Measurements from ENCODE around the gene OMA1.
"Not testable (repeated sequence)": the region's sequence is repeated elsewhere in the genome, so short reads cannot be mapped to it uniquely, and the experiment has no call there.

The OMA1 gene

GRCh38 chr1:58524353-58524945 is 22.1 kb downstream of the OMA1 start:
- DNase-seq, result no peak

- peak; percentile 84 for DNase-seq
Measured at GRCh38 chr1:58515794-58516401, 30.6 kb downstream of the OMA1 start.

DNA sequence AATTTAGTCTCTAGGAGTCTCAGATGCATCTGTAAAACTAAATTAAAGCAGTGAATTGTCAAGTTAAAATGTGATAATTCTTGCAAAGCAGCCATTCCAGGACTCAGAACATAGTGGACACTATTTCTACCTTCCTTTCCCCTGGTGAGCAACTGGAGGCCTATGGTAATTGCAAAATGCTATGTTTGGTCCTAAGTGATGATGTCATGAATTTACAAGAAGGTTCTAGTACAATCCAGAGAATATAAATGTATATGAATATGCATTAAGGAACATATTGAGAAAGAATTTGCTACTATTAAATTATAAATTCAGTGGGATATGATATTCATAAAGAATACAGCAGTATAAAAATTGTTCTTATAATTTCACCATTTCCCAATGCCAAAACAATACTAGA is 32.6 kb downstream of the OMA1 start:
- no peak for DNase-seq

- no peak for DNase-seq
Measured at GRCh38 chr1:58508629-58509028, 37.9 kb downstream of the OMA1 start.

GRCh38 chr1:58505286-58505685 is 41.2 kb downstream of the OMA1 start:
- DNase-seq, result no peak

GRCh38 chr1:58502519-58502918 is 44.0 kb downstream of the OMA1 start:
- no peak for DNase-seq

- DNase-seq, result no peak
Measured at GRCh38 chr1:58500043-58500442, 46.5 kb downstream of the OMA1 start.

GRCh38 chr1:58497499-58497898 is 49.0 kb downstream of the OMA1 start:
- DNase-seq, result no peak

DNA sequence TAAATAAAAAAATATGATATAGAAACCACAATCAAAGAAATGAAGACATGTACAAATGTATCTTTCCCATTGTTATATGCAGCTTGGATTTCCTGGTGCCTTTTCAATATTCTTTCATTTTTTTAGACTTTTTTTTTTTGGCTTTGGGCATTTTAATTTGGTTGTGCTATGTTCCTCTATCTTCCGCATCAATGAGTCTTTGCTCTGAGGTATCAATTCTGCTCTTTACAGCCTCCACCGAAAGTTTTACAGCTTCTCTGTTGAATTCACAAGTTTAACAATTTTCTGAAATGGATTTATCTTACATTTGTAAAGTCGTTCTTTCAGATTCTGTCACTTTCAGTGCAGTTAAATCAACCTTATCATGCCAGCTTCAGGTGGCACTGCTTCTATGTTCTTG is 50.5 kb downstream of the OMA1 start:
- no peak for DNase-seq

- not testable (repeated sequence) for DNase-seq
Measured at GRCh38 chr1:58488914-58489313, 57.6 kb downstream of the OMA1 start.

DNA sequence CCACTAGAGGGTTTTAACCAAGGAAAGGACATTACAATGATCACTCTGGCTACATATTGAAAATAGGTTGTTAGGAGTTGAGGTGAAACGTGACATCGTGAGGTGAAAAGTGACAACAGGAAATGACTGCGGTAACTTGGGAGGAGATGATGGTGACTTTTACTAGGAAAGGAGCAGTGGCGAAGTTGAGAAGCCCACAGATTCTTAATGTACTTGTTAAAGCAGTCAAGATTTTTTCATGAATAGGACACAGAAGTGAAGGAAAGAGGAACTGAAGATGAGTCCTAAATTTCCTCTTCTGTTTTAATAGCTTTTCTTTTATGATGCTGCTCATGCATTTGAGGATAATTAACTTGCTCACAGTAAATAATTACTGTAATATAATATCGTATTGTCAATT is 59.5 kb downstream of the OMA1 start:
- DNase-seq, result no peak

GRCh38 chr1:58481962-58482361 is 64.6 kb downstream of the OMA1 start:
- no peak for DNase-seq

DNA sequence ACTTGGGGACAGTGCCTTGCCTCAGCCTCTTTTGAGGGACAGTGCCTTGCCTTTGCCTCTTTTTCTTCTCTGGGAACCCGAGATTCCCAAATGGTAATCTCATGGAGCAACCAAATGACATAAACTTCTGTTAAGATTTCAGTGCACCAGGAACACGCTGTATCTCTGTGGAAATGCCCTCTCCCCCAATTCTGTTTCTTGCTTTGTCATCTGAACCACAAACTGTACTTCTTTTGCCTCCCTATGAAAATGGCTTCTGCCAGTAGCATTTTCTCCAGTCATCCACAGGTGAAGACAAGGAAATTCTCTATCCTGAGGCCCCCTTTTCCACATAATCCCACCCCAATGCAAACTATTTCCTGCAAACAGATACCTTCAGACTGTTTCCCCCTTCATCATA is 66.3 kb downstream of the OMA1 start:
- DNase-seq, result no peak

DNA sequence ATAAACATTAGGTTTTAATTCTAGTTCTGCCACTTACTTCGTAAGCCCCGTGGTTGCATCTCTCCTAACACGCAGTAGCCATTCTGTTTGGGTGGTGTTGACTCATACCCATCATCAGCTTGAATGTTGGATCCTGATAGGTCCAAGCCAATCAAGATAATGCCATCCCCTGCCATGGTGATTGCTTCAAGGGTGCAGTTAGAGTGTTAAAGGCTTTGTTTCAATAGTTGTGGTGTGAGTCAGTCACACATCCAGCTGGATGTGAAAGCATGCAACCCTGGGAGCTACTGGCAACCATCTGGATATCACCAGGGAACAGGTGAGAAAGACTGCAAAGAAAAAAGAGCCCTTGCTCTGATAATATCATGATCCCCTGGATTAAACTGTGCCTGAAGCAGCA is 69.1 kb downstream of the OMA1 start:
- DNase-seq, result no peak

DNA sequence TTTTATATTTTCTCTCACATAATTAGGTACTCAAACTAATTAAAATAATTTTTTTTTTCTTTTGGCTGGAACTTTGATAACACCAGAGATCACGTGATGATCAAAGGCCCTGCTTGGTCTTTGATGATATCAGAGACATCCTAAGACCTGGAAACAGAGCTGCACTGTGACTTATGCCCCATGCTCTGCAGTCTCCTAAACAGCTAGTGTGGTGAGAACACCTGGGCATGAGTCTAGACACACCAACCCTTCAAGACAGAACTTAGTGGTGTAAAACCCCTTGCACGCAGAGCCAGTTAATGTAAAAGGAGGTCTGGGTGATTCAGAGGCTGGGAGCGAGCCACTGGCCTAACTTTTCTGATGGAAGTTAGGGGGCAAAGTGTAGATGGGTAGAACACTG is 70.3 kb downstream of the OMA1 start:
- no peak for DNase-seq

DNA sequence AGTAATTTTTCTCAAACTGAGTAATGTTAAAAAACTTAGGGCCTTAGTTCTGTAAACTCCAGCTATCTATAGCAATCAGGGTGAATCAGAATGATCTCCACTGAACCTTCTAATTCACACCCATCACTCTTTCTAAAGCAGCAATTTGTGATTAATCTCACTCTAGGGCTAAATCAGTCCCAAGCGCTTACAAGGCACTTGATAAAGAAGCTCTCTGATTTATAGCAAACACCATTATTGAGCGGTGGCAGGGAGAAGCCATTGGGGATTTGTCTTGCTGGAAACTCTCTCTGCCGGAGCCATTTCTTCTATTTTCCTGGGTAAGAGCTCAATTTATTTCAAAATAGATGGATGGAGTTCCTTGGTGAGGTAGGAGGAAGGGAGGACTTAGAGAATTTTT is 77.0 kb downstream of the OMA1 start:
- DNase-seq, result no peak

DNA sequence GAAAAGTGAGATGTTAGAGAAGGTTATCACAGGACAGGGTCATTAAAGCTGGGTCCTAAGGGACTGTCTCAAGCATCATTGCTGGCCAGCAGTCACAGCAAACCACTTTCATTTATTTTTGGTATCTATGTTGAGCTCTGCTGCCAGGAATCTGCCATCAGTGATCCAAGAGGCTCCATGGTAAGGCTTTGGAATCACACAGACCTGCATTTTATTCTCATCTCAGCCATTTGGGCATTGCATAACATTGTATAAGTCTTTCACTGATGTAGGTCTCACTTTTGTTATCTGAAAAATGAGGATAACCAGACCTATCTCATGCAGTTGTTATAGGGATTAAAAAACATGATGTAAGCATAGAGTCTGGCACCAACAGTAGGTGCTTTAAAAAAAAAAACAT is 77.5 kb downstream of the OMA1 start:
- DNase-seq, result no peak

DNA sequence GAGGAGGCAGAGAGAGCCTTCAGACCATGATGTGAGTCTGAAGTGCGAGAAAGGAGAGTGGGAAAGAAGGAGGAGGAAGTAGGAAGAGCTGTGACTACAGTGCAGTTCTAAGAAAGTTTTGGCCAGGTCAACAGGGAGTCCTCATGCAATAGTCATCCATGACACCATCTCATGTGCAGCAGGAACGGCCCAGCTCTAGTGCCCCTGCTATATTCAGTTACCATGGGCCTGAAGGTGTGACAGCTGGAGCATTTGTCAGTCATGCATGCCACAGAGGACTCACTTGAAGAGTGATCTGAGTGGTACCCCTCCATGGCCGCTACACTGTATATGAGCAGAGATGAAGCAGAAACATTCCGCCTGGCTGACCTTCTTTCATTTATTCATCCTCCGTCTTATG is 77.9 kb downstream of the OMA1 start:
- DNase-seq, result no peak

GRCh38 chr1:58466630-58467241 is 79.8 kb downstream of the OMA1 start:
- DNase-seq, result no peak

- no peak for DNase-seq
Measured at GRCh38 chr1:58465825-58466629, 80.5 kb downstream of the OMA1 start.

GRCh38 chr1:58465176-58465575 is 81.3 kb downstream of the OMA1 start:
- DNase-seq, result no peak

- no peak for DNase-seq
Measured at GRCh38 chr1:58460469-58460868, 86.1 kb downstream of the OMA1 start.

GRCh38 chr1:58459911-58460310 is 86.6 kb downstream of the OMA1 start:
- peak; percentile 49 for DNase-seq

GRCh38 chr1:58457023-58457635 is 89.4 kb downstream of the OMA1 start:
- DNase-seq, result no peak
